Breast epithelium (tissue), 3 donors: Measurements from ENCODE around the gene GAS5. TPM values are rescaled to one million over a fixed set of nuclear protein-coding genes. Genes with fewer than 3 reads are reported as not detected.

Source experiments
- total RNA-seq, 3 donors: library from RNA; depleted of rRNA; stranded (reverse); fragments of >200 nt; gene quantifications; one replicate each; pipeline ENCODE4 v1.1.0, GENCODE V29; 2016

Gene GAS5
- total RNA-seq, 3 donors from 2014 or later, result 320 to 763 (median 754) TPM

Other genes with a start within 250 kb of the GAS5 start
- not detected for gene TEX50, start 232.7 kb downstream of the GAS5 start, total RNA-seq
- gene ANKRD45, start 198.1 kb downstream of the GAS5 start, total RNA-seq, result under 1 TPM in 2 of 3 donors, not detected in 1; 0.29 to 0.33 TPM
- 10 to 100 TPM; 29.8 to 45.0 (median 41.4) TPM for gene KLHL20, start 153.0 kb downstream of the GAS5 start, total RNA-seq
- 10 to 100 TPM in 2 of 3 donors, 1 to 10 TPM in 1; 9.4 to 15.8 (median 14.1) TPM for gene DARS2, start 43.3 kb downstream of the GAS5 start, total RNA-seq
- gene CENPL, start 43.1 kb downstream of the GAS5 start, total RNA-seq, result 1 to 10 TPM; 4.5 to 6.0 (median 4.6) TPM
- gene ZBTB37, start 391 bp upstream of the GAS5 start, total RNA-seq, result 10 to 100 TPM; 10.2 to 15.7 (median 15.4) TPM
- under 1 TPM in 1 of 3 donors, not detected in 2; 0.32 TPM for gene SERPINC1, start 49.3 kb upstream of the GAS5 start, total RNA-seq
- gene RC3H1, start 154.4 kb upstream of the GAS5 start, total RNA-seq, result 10 to 100 TPM; 30.2 to 40.8 (median 33.1) TPM